GM10248 (cell line): ENCODE measurements around the gene NCOA3.

ENCODE experiments used
- CTCF ChIA-PET: fragments of 300-600 bp; sonication (Branson Sonifier 250); formaldehyde crosslinking; extraction: SDS; loops from one replicate; lab custom pipeline; 2021; ENCODE audit warnings: antibody characterized with exemption; lab: Yijun Ruan, JAX
- POLR2A ChIA-PET: fragments of 350-650 bp; sonication (Branson Sonifier 250); formaldehyde crosslinking; extraction: SDS; loops from one replicate; lab custom pipeline; 2020; ENCODE audit warnings: antibody characterized with exemption; lab: Yijun Ruan, JAX
- DNase-seq: peaks from one replicate; pipeline ENCODE4 v3.0.0; 2012; ENCODE audit errors: extremely low spot score
- CTCF ChIP-seq: IDR thresholded peaks from 2 replicates; pipeline ENCODE4 v1.5.1; 2012; ENCODE audit warnings: mild to moderate bottlenecking, low read depth; ENCODE audit errors: extremely low read depth, missing control alignments, control extremely low read depth

The NCOA3 gene

GRCh38 chr20:47475419-47476044 lies 26.2 kb upstream of the NCOA3 start:
- no peak for DNase-seq
- ChIA-PET CTCF (interaction anchor here (1.3 to 1.5 kb wide), 2 partner anchors 9 to 12 kb away, joined by 3 read pairs; no protein-coding TSS in a partner anchor), POLR2A (interaction anchor here (0.6 kb wide), 1 partner anchor 29 kb away, joined by 7 read pairs; no protein-coding TSS in a partner anchor)
- TF ChIP-seq CTCF: no peak

GRCh38 chr20:47476452-47476851 lies 25.2 kb upstream of the NCOA3 start:
- no peak for TF ChIP-seq CTCF
- ChIA-PET POLR2A (no interaction called here), CTCF (no interaction called here)
- no peak for DNase-seq

- ChIA-PET CTCF (interaction anchor here (1.1 to 1.3 kb wide), 2 partner anchors 36 to 142 kb away, joined by 3 read pairs; no protein-coding TSS in a partner anchor), POLR2A (no interaction called here)
- no peak for DNase-seq
- no peak for TF ChIP-seq CTCF
These were observed 22.6 kb upstream of the NCOA3 start for GRCh38 chr20:47479093-47479492.

- no peak for DNase-seq
- no peak for TF ChIP-seq CTCF
- POLR2A ChIA-PET: no interaction called here
- CTCF ChIA-PET: interaction anchor here (1.3 kb wide), 1 partner anchor 37 kb away, joined by 3 read pairs; no protein-coding TSS in a partner anchor
These were observed 22.2 kb upstream of the NCOA3 start for GRCh38 chr20:47479506-47479905.

- ChIA-PET CTCF (interaction anchor here (0.9 kb wide), 1 partner anchor 141 kb away, joined by 3 read pairs; no protein-coding TSS in a partner anchor), POLR2A (no interaction called here)
- no peak for DNase-seq
- TF ChIP-seq CTCF: no peak
These were observed 21.4 kb upstream of the NCOA3 start for GRCh38 chr20:47480239-47480638.

GRCh38 chr20:47480705-47481104 lies 21.0 kb upstream of the NCOA3 start:
- no peak for TF ChIP-seq CTCF
- CTCF ChIA-PET: interaction anchor here (0.9 kb wide), 1 partner anchor 140 kb away, joined by 3 read pairs; no protein-coding TSS in a partner anchor
- DNase-seq: no peak
- POLR2A ChIA-PET: no interaction called here
